ENCODE measurements around the gene C16orf74.

The C16orf74 gene

GRCh38 chr16:85689285-85689949 lies 61.5 kb downstream of the C16orf74 start (continued):
- TF ChIP-seq PATZ1 (CRISPR knock-in tag; IDR thresholded peaks at IDR 0.05; ENCODE audit: borderline replicate concordance) (no peak), TCF4 (CRISPR knock-in tag; IDR thresholded peaks at IDR 0.05; ENCODE audit: borderline replicate concordance) (no peak)

- TF ChIP-seq GLIS3 (CRISPR knock-in tag; IDR thresholded peaks at IDR 0.05) (no peak), OSR1 (CRISPR knock-in tag; IDR thresholded peaks at IDR 0.05) (no peak)
- ATAC-seq = peak; percentile 99
These were observed 62.2 kb downstream of the C16orf74 start, which contains the start of gene GINS2 for GRCh38 chr16:85688586-85689284. TSS of gene GINS2 (minus strand) at chr16:85688954. CDS start at chr16:85688898, 56 bp downstream.

GRCh38 chr16:85687651-85688471 lies 63.0 kb downstream of the C16orf74 start:
- TF ChIP-seq TOX (CRISPR knock-in tag; IDR thresholded peaks at IDR 0.05; ENCODE audit: borderline replicate concordance) (no peak), CSDC2 (CRISPR knock-in tag; IDR thresholded peaks at IDR 0.05) (no peak), PATZ1 (CRISPR knock-in tag; IDR thresholded peaks at IDR 0.05; ENCODE audit: borderline replicate concordance) (no peak), OSR1 (CRISPR knock-in tag; IDR thresholded peaks at IDR 0.05) (no peak), GLIS3 (CRISPR knock-in tag; IDR thresholded peaks at IDR 0.05) (no peak), SNAI2 (CRISPR knock-in tag; IDR thresholded peaks at IDR 0.05) (no peak), ZNF70 (CRISPR knock-in tag; IDR thresholded peaks at IDR 0.05) (no peak), POU6F1 (CRISPR knock-in tag; IDR thresholded peaks at IDR 0.05; ENCODE audit: borderline replicate concordance, low read depth) (no peak)
- ATAC-seq = peak; percentile 3

- TF ChIP-seq ARNTL (CRISPR knock-in tag; IDR thresholded peaks at IDR 0.05; ENCODE audit: borderline replicate concordance, low read depth) = no peak
- TF ChIP-seq PATZ1 (CRISPR knock-in tag; IDR thresholded peaks at IDR 0.05; ENCODE audit: borderline replicate concordance) = no peak
- TF ChIP-seq TOX (CRISPR knock-in tag; IDR thresholded peaks at IDR 0.05; ENCODE audit: borderline replicate concordance) = no peak
- no peak for TF ChIP-seq TCF4 (CRISPR knock-in tag; IDR thresholded peaks at IDR 0.05; ENCODE audit: borderline replicate concordance)
- no peak for TF ChIP-seq SNAI2 (CRISPR knock-in tag; IDR thresholded peaks at IDR 0.05)
- ATAC-seq = no peak
These were observed 63.8 kb downstream of the C16orf74 start for GRCh38 chr16:85686912-85687591.

GRCh38 chr16:85685251-85685650 lies 65.6 kb downstream of the C16orf74 start:
- ATAC-seq = no peak
- TF ChIP-seq GLIS3 (CRISPR knock-in tag; IDR thresholded peaks at IDR 0.05) (no peak), CREB5 (CRISPR knock-in tag; IDR thresholded peaks at IDR 0.05; ENCODE audit: low read depth) (no peak), TCF4 (CRISPR knock-in tag; IDR thresholded peaks at IDR 0.05; ENCODE audit: borderline replicate concordance) (no peak), ZFP30 (CRISPR knock-in tag; IDR thresholded peaks at IDR 0.05) (no peak), ZNF70 (CRISPR knock-in tag; IDR thresholded peaks at IDR 0.05) (no peak), CSDC2 (CRISPR knock-in tag; IDR thresholded peaks at IDR 0.05) (no peak), ARNTL (CRISPR knock-in tag; IDR thresholded peaks at IDR 0.05; ENCODE audit: borderline replicate concordance, low read depth) (no peak), RARB (CRISPR knock-in tag; IDR thresholded peaks at IDR 0.05) (no peak), PATZ1 (CRISPR knock-in tag; IDR thresholded peaks at IDR 0.05; ENCODE audit: borderline replicate concordance) (no peak), ZC3H10 (CRISPR knock-in tag; IDR thresholded peaks at IDR 0.05) (no peak), CSRNP3 (CRISPR knock-in tag; IDR thresholded peaks at IDR 0.05) (no peak), PPARA (CRISPR knock-in tag; IDR thresholded peaks at IDR 0.05; ENCODE audit: borderline replicate concordance) (no peak)
